Activated CD4-positive, alpha-beta T cell treated with anti-CD3 and anti-CD28 coated beads, Interleukin-2, amount 50 U/mL, for 4 hours (primary cell): ENCODE results near the gene PARP1.
"Not testable (repeated sequence)": the region's sequence is repeated elsewhere in the genome, so short reads cannot be mapped to it uniquely, and the experiment has no call there.

ENCODE experiments used
- DNase-seq, 2 experiments: peaks; one replicate each; pipeline ENCODE4 v3.0.0-alpha.2; 2020

The PARP1 gene

GRCh38 chr1:226407497-226408284 lies at the start of gene PARP1:
Gene PARP1 (minus strand): TSS chr1:226408093. CDS start chr1:226407929, 164 bp downstream.
- DNase-seq = peak; percentile 77 to 80

DNA sequence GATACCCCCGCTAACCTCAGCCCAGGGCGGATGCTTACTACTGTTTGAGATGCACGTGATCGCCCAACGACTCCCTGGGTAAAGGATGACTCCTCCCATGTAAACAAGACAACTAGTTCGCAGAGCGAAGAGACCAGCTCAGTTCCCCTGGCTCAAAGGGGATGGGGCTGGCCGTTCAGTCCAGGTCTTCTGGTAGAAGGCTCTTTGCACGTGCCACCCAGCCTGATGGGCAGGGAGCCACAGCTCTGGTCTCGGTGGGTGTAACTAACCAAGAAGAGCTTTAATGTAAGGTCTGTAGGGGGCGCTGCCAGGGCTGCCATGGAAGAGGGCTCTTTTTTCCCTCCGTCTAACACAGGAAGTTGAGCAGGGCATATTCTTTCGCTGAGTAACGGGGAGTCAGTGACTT lies 49.4 kb upstream of the PARP1 start:
- DNase-seq = peak; percentile 8 to 14

- no peak for DNase-seq
Measured at GRCh38 chr1:226455843-226456242, 48.0 kb upstream of the PARP1 start.

GRCh38 chr1:226454349-226454748 lies 46.5 kb upstream of the PARP1 start:
- no peak for DNase-seq

DNA sequence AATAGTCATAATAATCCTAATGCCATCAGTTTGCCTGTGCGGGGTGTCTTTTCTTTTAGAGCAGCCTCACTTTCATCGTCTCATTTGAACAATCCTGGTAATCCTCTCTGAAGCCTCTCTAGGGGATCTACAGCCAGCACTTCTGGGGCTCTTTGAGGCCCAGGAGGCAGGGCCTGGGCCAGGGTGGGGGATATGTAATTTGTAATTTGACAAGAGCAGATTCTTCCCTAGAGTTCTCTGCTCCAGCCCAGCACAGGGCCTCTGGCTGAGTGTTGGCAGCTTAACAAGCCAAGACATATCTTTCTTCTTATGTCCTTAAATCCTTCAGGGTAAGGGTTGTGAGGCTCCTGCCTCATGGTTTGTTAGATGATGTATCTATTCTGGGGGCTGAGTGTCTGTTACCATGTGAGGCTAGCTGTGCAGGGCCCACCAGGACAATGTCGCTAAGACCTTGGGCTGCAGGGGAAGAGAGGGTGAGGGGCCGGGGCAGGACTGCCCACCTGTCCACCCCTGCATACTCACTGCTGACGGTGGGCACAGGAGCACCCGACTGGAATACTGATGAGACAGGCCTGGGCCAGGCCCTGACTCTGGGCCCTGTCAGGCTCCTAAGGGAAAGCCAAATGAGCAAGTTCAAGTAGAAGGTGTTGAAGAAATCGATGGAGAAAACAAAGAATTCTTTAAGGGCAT lies 45.3 kb upstream of the PARP1 start:
- no peak for DNase-seq

GRCh38 chr1:226450688-226451087 lies 42.8 kb upstream of the PARP1 start:
- DNase-seq = no peak

GRCh38 chr1:226449823-226450222 lies 41.9 kb upstream of the PARP1 start:
- DNase-seq = no peak

- no peak for DNase-seq
Measured at GRCh38 chr1:226447932-226448665, 40.2 kb upstream of the PARP1 start.

GRCh38 chr1:226446094-226446493 lies 38.2 kb upstream of the PARP1 start:
- no peak for DNase-seq

- peak; percentile 27 to 33 for DNase-seq
Measured at GRCh38 chr1:226444901-226445300, 37.0 kb upstream of the PARP1 start.

- DNase-seq = no peak
Measured at GRCh38 chr1:226443439-226443838, 35.5 kb upstream of the PARP1 start.

GRCh38 chr1:226443033-226443432 lies 35.1 kb upstream of the PARP1 start:
- no peak for DNase-seq

GRCh38 chr1:226441629-226442028 lies 33.7 kb upstream of the PARP1 start:
- DNase-seq = no peak

- no peak for DNase-seq
Measured at GRCh38 chr1:226440512-226440911, 32.6 kb upstream of the PARP1 start.

DNA sequence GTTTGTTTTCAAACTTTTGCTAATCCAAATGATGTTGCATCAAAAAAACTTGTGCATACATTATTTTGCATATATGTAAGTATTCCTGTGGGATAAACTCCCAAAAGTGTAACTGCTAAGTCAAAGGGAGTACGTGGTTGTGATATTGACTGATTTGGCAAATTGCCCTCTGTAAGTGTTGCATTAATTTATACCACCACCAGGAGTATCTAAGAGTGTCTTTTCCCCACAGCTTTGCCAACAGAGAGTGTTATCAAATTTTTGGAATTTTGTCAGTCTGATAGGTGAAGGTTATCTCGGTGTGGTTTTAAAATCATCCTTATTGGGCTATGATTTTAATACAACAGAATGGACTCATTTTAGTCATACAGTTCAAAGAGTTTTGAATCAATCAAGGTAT lies 30.1 kb upstream of the PARP1 start:
- no peak for DNase-seq

GRCh38 chr1:226436855-226437491 lies 29.1 kb upstream of the PARP1 start:
- no peak for DNase-seq

DNA sequence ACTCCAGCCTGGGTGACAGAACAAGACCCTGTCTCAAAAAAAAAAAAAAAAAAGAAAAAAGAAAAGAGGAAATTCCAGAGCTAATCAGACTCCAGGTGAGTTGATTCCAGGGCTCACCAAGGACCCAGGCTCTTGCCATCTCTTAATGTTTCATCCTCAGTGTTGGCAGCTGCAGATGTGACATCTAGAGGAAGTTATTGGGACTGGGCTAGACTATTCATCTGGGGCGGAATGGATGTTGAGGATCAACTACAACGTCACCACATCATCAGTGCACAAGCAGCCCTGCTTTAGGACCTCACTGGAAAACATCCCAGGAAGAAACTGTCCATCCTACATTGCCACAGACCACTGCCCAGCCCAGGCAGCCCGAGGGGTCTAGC lies 28.6 kb upstream of the PARP1 start:
- DNase-seq = no peak

- no peak for DNase-seq
Measured at GRCh38 chr1:226433341-226433720, 25.4 kb upstream of the PARP1 start.

DNA sequence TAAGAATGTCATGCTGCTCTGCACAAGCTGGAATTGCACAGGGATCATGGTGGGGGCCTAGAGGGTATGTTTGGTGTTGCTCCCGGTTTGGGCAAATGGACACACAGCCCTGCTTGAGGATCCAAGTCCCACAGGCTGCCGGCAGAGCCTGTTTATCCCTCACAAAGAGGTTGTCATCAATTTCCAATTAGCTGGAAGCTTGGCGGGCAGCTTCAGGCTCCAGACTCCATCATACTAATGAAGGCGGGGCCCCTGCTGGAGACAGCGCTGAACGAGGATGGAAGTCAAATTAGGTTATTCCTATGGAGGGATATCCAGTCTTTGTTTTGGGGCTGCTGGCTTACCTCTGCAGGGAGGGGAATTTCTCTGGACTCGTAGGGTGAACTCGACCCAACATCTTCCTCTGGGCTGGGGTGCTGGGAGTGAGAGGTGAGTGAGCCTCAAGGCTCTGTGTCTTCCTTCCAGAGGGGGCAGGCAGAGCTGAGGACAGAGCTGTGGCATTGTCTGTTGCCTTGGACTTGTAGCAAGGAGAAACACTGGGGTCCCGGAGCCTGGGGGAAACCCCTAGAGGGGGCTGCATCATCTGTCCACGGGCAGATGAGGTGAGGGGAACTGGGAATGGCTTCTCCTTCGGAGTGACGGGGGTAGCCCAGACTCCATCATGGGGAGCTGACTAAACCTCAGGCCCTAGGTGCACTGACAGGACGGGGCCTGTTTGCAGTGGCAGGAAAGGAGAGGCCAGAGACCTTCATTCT lies 24.9 kb upstream of the PARP1 start:
- no peak for DNase-seq

- not testable (repeated sequence) for DNase-seq
Measured at GRCh38 chr1:226431898-226432297, 24.0 kb upstream of the PARP1 start.

DNA sequence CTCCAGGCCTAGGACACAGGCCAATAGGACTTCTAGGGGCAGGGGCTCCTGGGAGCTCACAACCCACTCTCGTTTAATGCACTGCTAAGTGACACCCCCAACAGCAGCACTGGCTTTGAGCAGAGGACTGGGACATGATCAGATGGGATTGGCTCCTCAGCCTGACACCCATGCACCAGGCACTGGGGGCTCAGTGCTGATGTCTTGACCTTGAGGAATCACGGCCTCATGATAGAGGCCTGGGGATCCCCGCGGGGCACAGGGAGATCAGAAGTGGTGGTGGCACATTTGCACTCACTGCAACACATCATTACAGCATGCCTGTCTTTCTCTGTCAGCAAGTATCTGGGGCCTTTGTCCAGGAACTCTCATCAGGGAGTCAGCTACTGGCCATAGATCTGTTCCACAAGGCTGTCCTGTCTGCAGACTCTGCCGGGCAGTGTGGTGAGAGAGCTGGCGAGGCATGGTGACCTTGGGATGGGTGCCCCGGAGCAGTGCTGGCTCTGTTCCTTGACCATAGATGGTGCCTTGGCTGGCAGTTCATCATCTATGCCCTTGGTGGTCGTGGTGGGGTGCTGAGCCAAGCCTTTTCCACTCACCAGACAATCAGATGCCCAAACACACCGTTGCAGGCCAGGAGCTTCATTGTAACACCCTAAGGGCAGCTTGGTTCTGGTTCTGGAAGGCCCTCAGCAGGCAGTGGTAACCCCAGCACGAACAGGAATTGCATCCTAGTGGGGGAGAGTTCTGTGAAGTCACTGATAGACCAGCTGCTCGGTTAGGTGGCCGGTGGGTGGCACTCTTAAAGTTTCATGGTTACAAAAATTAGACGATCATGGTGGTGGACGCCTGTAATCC lies 22.2 kb upstream of the PARP1 start:
- DNase-seq = no peak
